ENCODE measurements around the gene IGSF3.

IGSF3 gene

DNA sequence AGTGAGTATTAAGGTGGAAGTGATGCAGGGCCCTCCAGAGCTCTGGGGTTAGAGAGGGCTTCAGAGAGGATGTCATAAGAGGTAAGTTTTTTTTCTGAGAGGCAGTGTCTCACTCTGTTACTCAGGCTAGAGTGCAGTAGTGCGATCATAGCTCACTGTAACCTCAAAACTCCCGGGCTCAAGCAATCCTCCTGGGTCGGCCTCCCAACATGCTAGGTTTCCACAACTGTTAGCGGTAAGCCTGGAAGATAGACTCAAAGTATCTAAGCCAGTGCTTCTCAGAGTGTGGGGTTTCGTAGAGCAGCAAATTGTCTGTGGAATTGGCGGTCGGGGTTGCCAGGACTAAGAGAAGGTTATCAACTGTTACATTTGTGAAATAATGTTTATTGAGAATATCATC lies 18.6 kb upstream of the IGSF3 start:
- DNase-seq (ENCODE audit: low read depth): no peak

DNA sequence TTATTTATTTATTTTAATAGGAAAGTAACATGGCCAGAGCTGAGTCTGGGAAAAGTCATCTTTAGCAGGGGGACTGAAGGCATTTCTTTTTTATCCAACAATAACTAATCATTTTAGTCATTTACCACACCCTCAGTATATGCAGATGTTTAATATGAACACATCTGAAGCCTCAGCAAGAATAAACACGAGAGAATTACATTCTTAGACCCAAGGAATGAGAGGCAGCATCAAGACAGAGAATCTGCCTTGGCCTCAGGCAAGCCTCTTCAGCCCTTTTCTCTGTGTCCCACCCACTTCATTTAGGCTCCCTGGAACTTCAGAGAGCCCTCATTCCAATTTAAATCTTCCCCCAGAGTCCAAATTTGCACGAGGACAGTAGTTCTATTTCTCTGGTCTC lies 17.0 kb upstream of the IGSF3 start:
- DNase-seq (ENCODE audit: low read depth): no peak

- DNase-seq (ENCODE audit: low read depth): no peak
Observed at GRCh38 chr1:116682641-116683221, 15.2 kb upstream of the IGSF3 start.

DNA sequence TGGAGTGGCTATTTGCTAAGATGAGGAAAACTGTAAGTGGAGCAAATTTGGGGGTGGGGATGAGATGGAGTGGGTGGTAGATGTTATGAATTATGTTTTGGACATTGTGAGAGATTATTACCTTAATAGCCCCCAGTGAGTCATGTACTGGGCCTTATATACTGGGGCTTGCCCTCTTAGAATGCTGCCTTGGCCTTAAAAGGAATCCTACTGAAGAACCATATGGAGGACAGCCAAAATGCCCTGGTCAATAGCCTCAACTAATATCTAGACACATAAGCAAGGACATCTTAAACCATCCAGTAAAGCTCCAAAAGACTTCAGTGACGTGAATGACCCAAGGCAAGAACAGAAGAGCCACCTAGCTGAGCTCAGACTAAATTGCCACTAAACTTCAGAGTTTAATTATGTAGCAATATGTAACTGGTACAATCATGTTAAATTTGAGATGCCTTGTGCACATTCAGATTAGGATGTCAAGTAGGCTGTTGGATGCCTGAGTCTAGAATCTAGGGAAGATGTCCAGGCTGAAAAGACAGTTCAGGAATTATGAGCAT lies 13.9 kb upstream of the IGSF3 start:
- DNase-seq (ENCODE audit: low read depth): no peak

- no peak for DNase-seq (ENCODE audit: low read depth)
Observed at GRCh38 chr1:116680752-116681151, 13.2 kb upstream of the IGSF3 start.

DNA sequence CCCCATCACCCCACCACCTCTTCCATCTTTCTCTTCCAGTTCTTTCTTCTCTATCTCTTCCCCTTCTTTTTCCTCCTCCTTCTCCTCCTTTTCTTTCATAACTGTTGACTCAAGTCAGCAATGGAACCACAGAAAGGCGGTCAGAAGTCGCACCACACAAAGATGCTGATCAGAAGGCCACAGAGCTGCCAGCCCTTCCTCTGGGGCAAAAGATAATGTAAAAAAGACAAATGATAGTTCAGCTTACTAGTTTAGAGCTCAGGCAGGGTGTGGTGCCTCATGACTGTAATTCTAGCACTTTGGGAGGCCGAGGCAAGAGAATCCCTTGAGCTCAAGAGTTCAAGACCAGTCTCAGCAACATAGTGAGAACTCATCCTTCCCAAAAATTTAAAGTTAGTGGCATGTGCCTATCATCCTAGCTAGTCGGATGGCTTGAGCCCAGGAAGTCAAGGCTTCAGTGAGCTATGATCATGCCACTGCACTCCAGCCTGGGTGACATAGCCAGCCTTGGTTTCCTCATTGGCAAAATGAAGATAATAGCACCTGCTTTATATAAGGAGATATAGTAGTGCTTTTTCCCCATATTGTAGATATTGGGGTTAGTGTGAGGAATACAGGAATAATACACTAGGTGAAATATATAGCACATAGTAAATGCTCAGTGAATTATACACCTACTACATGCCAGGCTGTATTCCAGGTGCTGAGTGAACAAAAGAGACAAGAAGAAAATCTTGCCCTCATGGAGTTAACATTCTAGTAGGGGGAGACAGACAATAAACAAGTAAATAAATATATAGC lies 12.5 kb upstream of the IGSF3 start:
- DNase-seq (ENCODE audit: low read depth): no peak

DNA sequence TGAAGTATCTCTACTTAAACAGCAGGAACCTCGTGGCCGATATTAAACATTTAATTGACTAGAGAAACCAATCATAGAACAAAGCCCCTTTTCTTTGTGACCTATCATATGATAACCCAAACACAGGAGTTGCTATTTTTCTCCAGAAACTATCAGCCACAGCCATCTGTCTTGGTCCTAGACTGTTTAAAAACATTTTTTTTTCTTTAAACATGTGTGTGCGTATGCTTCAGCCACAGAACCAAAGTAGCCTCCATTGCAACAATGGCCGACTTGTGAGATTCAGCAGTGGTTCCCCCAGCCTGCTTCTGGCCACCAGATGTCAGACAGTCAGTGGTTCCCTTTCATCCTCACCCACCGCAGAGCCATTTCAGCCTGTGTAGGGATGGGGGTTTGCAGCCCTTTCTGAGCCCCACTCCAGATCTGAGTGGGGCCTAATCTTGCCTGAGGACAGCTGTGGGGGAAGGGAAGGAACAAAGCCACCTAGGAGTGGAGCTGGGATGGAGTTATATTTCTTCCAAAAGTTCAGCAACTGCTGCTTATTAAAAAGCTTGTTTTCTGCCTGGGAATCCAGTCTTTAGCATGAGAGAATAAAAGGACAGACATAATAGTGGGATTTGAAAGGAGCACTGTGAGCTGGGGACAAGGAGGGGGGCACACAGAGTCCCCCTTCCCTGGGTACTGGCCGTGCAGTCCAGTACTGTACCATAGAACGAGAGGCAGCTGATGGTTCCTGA lies 11.7 kb upstream of the IGSF3 start:
- no peak for DNase-seq (ENCODE audit: low read depth)

- DNase-seq (ENCODE audit: low read depth): no peak
Observed at GRCh38 chr1:116678732-116679090, 11.2 kb upstream of the IGSF3 start.

- no peak for DNase-seq (ENCODE audit: low read depth)
Observed at GRCh38 chr1:116677474-116678062, 10.0 kb upstream of the IGSF3 start.

GRCh38 chr1:116676291-116676690 lies 8.8 kb upstream of the IGSF3 start:
- no peak for DNase-seq (ENCODE audit: low read depth)

- DNase-seq (ENCODE audit: low read depth): no peak
Observed at GRCh38 chr1:116674751-116675150, 7.2 kb upstream of the IGSF3 start.

DNA sequence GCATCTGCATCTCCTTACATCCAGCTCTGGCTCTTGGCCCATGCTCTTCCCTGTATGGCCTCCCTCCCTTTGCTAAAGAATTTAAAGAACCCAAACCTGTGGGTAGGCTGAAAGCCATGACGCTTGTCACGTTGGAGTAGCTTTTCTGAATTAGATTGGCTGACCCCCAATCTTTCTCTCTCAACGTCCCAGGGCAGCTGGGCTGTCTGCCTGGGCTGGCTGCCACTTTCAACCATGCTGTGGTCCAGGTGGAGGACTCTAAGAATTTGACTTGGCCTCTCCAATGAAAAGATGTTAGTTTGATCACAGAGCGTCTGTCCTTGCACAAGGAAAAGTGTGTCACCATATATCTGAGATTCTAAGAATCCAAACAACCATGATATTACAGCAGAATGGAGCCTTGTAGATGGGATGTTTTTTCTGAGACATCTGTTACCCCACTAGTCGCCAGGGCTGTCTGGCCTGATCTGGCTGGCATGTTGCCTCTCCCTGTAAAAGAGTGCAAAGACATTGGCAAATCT lies 6.5 kb upstream of the IGSF3 start:
- DNase-seq (ENCODE audit: low read depth): no peak

- DNase-seq (ENCODE audit: low read depth): no peak
Observed at GRCh38 chr1:116671912-116672311, 4.4 kb upstream of the IGSF3 start.

- no peak for DNase-seq (ENCODE audit: low read depth)
Observed at GRCh38 chr1:116671072-116671760, 3.7 kb upstream of the IGSF3 start.

- no peak for DNase-seq (ENCODE audit: low read depth)
Observed at GRCh38 chr1:116668277-116668676, 744 bp upstream of the IGSF3 start.

- no peak for DNase-seq (ENCODE audit: low read depth)
Observed at GRCh38 chr1:116667078-116667574, 407 bp downstream of the IGSF3 start.

GRCh38 chr1:116666187-116667077 lies 1.1 kb downstream of the IGSF3 start:
- DNase-seq (ENCODE audit: low read depth): no peak

DNA sequence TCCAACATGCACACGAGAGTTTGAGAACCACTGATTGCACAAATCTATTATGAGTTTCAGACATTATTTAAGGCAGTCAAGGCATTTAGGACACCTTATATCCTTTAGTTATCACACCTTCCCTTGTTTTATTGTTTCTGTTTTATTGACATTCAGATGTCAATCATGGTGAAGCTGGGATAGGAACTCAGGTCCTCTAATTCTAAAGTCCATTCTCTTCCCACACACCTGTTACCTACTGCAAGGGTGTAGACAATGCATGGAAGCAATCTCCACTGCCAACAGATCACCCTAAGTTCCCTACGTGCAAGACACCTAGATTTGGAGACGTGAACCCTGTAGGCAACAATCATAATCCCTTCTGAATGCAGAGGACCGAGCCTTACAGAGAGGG lies 2.6 kb downstream of the IGSF3 start:
- DNase-seq (ENCODE audit: low read depth): no peak

DNA sequence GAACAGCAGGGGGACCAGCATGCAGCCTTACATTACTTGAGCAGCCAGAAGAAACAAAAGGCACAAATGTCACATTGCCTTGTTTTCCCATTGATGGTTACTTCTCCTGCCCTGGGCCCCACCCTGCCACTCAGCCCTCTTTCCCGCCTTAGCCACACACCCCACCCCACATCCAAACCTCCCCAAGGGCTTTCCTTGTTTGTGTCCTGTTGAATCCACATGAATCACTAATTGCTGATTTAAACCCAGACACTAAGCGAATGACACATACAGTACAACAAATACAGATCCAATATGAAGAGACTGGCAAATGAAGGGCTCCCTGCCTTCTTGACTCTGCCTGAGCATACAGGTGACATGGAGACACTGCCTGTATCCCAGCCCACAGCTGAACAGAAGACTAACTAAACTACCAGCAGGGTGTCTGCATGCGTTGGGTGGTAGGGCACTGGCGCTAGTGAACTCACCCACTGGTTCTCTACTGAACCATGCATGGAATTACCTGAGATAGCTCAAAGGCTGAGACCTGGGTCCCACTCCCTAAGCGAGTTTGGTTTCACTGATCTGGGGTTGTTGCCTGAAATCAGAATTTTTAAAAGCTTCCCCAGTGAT lies 3.1 kb downstream of the IGSF3 start:
- no peak for DNase-seq (ENCODE audit: low read depth)

- DNase-seq (ENCODE audit: low read depth): no peak
Observed at GRCh38 chr1:116663821-116664220, 3.7 kb downstream of the IGSF3 start.

Measured in iris pigment epithelial cell (primary cell).